Femur (tissue), 1 donor: Measurements from ENCODE around the gene CT47A1.
"Not testable (repeated sequence)": the region's sequence is repeated elsewhere in the genome, so short reads cannot be mapped to it uniquely, and the experiment has no call there.

Experiments used
- DNase-seq: peaks from one replicate; pipeline ENCODE4 v3.0.0-alpha.2; 2017

CT47A1 gene

DNA sequence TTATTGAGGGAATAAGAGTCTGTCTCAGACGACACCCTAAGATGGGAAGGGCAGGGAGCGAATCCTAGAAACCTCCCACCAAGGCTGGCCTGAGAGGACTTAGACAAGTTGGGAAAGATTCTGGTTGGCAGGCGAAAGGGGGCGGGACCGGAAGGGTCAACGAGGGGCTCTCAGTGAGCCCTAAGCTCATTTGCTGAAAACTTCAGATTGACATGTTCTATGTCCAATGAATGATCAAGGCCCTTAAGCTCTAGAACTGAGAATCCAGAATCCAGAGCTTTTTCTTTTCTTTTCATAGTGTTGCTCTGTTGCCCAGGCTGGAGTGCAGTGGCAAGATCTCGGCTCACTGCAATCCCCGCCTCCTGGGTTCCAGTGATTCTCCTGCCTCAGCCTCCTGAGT, at the start of gene CT47A1:
TSS of gene CT47A1 (minus strand) at position 101 of the 400 bp plus-strand sequence. CDS start 231 bp downstream, outside the sequence.
- not testable (repeated sequence) for DNase-seq

DNA sequence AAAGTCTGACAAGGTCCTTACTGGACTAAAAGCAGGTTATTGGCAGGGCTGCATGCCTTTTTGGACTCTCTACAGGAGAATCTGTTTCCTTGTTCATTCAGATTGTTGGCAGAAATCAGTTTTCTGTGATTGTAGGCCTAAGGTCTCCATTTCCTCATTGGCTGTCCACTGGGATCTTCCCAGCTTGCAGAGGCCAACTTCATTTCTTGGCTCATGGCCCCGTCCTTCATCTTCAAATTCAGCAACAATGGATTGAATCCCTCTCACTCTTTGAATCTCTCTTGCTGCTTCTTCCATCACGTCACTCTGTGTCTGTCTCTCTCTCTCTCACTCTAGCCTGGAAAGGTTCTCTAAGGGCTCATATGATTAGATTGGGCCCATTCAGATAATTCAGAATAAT, 47.0 kb upstream of the CT47A1 start:
- DNase-seq, result peak; percentile 26

DNA sequence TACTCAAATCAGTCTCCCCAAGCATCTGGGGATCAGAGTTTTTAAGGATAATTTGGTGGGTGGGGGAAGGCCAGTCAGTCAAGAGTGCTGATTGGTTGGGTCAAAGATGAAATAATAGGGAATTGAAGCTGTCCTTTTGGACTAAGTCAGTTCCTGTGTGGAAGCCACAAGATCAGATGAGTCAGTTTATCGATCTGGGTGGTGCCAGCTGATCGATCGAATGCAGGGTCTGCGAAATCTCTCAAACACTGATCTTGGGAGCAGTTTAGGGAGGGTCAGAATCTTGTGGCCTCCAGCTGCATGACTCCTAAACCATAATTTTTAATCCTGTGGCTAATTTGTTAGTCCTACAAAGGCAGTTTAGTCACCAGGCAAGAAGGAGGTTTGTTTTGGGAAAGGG, 44.5 kb upstream of the CT47A1 start:
- no peak for DNase-seq

- no peak for DNase-seq
These were observed 42.9 kb upstream of the CT47A1 start for GRCh38 chrX:121028419-121028818.

- no peak for DNase-seq
These were observed 29.3 kb upstream of the CT47A1 start for GRCh38 chrX:121014826-121015225.

DNA sequence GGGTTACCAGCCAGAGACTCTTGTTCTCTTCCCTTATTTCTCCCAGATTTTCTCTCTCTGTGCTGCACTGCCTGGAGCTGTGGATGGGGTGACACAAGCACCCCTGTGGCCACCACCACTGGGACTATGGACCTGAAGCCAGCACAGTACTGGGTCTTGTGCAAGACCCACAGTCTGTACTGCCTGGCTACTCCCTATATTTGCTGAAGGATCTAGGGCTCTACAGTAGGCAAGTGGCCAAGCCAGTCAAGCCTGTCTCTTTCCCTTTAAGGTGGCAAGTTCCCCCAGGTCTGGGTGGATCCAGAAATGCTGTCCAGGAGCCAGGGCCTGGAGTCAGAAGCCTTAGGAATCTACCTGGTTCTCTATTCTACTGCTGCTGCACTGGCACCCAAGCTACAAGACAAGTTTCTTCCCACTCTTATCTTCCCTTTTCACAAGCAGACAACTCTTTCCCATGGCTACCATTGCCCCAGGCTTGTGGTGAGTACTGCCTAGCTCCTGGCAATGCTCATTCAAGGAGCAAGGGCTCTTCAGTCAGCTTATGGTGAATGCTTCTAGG, 28.4 kb upstream of the CT47A1 start:
- DNase-seq, result no peak

DNA sequence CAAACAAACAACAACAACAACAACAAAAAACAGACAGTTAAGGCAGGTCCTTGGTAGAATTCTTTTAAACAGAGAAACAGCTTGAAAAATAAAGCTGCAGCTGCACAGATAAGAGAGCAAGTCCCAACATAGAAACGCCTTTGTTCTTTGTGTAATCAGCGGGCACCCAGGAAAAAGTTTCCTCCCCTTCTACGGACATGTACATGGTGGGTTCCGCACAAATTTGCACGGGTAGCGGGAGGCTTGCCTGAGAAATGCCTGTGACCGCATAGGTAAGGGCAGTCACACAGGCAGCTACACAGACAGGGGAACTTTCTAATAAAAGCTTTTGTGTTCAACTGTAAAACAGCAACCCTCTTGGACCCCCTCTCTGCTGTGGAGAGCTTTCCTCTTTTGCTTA, 25.7 kb upstream of the CT47A1 start:
- DNase-seq, result no peak

DNA sequence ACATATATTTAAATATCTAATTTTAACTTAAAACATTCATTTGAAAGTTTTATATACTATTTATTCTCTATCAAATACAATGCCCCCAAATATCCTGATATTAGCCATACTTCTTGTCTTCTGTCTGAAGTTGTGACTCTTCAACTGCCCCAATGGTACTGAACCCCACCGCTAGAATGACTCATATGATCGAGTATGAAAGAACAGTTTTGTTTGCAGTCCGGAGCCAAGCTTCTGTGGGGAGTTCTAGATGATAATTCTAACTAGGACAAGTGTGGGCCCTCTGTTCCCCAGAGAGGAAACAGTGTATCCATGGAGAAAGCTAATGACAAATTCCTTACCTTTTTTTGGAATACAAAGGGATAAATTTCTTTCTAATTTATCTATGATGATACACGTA, 24.7 kb upstream of the CT47A1 start:
- DNase-seq, result no peak

DNA sequence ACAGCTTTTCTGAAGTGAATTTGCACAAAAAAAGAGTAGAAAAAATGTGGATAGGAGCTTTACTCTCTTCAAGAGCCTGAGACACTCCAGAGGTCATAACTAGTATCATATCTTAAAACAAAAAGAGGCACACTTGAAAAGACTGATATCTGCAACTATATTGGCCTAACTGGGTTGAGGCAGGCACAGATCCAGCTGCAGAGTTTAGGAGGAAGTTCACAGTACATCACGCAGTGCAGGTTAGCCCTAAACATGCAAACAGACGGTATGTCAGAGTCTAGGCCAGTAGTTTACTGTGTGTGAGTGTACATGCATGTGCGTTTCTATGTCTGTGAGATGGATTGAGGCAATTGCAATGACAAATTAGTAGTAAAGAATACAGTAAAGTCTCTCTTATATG, 24.2 kb upstream of the CT47A1 start:
- DNase-seq, result no peak

GRCh38 chrX:121008920-121009319, 23.4 kb upstream of the CT47A1 start:
- DNase-seq, result no peak

DNA sequence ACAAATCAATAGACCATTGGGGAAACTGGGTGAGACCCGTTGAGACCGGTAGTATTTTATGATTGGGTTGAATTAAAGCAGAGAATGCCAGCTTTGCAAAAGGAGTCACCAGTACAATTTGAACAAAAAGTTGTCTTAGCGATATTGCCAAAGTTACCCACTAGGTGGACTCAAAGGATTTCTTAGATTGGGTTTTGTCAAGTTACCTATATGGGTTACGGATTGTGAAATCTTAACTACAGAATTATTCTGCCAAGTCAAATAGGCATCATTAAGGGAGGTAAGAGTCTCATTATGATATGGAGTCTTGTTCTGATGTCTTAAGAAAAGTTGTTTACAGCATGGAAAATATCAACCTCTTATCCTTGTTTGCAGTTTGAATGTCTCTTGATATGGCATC, 15.0 kb upstream of the CT47A1 start:
- DNase-seq, result no peak

- no peak for DNase-seq
These were observed 13.9 kb upstream of the CT47A1 start for GRCh38 chrX:120999413-120999812.

GRCh38 chrX:120956500-120956899, 29.1 kb downstream of the CT47A1 start, which contains the start of gene CT47A7:
Gene CT47A7 (minus strand): TSS chrX:120956600. CDS start chrX:120956345, 255 bp downstream.
- not testable (repeated sequence) for DNase-seq
